PFSK-1 (cell line): ENCODE data around the gene SEMA4D.

Experiments used
- FOXP2 ChIP-seq: optimal IDR thresholded peaks from 2 replicates; pipeline ENCODE3; 2011; ENCODE audit warnings: borderline replicate concordance, control low read depth, inconsistent platforms; ENCODE audit not compliant: insufficient read depth; ENCODE audit errors: extremely low read length, extremely low read depth
- POLR2AphosphoS5 ChIP-seq: IDR thresholded peaks from 2 replicates; pipeline ENCODE4 v1.6.1; 2012; ENCODE audit warnings: low read depth, mild to moderate bottlenecking, control low read depth, low read length, moderate library complexity
- SIN3A ChIP-seq: IDR thresholded peaks from 2 replicates; pipeline ENCODE4 v1.6.1; 2012; ENCODE audit warnings: mild to moderate bottlenecking, low read length, moderate library complexity, borderline replicate concordance; ENCODE audit not compliant: insufficient read depth
- TAF1 ChIP-seq: IDR thresholded peaks from 2 replicates; pipeline ENCODE4 v1.6.1; 2012; ENCODE audit warnings: low read length, control low read depth, borderline replicate concordance; ENCODE audit not compliant: insufficient read depth
- TF ChIP-seq, protein P1 (sequence below), 2 experiments: IDR thresholded peaks; 2 replicates each; pipeline versions ENCODE4 v1.6.1 to v1.8.0; 2011 to 2012; ENCODE audit warnings: low read depth in 2 of 2, low read length in 2 of 2, control low read depth in 1 of 2, inconsistent platforms in 1 of 2, mild to moderate bottlenecking in 1 of 2, moderate library complexity in 1 of 2; ENCODE audit not compliant: insufficient read depth in 1 of 2

SEMA4D gene

DNA sequence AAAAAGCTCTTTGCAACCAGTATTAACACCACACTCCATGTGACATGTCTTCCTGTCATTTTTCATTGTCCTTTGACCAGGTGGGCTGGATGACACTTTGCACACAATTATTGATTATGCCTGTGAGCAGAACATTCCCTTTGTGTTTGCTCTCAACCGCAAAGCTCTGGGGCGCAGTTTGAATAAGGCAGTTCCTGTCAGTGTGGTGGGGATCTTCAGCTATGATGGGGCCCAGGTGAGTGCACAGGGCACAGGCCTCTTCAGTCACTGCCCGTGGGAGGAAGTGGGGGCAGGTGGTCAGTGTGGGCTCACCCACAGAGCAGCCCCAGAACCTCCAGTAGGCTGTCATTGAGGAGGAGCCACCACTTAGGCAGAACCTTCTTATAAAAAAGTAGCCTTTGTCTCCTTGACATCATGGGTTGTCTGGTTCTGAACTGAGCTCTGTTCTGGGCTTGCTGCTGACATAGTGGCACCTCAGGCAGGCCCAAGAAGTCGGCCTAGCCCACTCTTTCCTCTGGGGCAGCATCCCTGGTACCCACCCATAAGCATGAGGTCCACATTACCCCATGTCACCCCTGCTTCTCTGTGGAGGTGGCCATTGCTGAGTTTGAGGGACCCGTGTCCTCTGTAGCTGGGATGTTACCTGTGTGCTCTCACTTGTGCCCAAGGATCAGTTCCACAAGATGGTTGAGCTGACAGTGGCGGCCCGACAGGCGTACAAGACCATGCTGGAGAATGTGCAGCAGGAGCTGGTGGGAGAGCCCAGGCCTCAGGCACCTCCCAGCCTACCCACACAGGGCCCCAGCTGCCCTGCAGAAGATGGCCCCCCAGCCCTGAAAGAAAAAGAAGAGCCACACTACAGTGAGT is 140.3 kb downstream of the SEMA4D start:
- TF ChIP-seq, protein P1, sequence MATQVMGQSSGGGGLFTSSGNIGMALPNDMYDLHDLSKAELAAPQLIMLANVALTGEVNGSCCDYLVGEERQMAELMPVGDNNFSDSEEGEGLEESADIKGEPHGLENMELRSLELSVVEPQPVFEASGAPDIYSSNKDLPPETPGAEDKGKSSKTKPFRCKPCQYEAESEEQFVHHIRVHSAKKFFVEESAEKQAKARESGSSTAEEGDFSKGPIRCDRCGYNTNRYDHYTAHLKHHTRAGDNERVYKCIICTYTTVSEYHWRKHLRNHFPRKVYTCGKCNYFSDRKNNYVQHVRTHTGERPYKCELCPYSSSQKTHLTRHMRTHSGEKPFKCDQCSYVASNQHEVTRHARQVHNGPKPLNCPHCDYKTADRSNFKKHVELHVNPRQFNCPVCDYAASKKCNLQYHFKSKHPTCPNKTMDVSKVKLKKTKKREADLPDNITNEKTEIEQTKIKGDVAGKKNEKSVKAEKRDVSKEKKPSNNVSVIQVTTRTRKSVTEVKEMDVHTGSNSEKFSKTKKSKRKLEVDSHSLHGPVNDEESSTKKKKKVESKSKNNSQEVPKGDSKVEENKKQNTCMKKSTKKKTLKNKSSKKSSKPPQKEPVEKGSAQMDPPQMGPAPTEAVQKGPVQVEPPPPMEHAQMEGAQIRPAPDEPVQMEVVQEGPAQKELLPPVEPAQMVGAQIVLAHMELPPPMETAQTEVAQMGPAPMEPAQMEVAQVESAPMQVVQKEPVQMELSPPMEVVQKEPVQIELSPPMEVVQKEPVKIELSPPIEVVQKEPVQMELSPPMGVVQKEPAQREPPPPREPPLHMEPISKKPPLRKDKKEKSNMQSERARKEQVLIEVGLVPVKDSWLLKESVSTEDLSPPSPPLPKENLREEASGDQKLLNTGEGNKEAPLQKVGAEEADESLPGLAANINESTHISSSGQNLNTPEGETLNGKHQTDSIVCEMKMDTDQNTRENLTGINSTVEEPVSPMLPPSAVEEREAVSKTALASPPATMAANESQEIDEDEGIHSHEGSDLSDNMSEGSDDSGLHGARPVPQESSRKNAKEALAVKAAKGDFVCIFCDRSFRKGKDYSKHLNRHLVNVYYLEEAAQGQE (IDR thresholded peaks at IDR 0.05; ENCODE audit: insufficient read depth in 1 of 2, low read depth in 2 of 2, low read length in 2 of 2) = no peak

DNA sequence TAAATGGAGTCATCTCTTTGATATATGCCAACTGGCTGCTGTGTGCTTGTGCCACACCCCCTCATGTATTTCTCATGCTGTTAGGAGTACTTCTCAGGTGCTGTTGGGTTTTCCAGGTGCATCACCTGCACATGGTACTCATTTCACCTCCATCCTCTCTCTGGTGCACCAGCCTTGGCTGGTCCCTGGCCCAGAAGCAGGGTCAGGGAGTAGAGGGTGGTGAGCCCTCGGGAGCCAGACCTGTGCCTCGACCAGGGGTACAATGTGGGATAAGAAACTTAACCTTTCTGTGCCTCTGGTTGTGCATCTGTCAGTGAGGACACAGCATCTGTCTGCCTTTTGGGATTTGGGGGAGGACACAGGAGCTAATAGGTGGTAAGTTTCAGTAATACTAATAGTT is 141.1 kb downstream of the SEMA4D start:
- TF ChIP-seq TAF1 (no peak), POLR2AphosphoS5 (no peak), SIN3A (no peak), FOXP2 (no peak)
- TF ChIP-seq, protein P1 (IDR thresholded peaks at IDR 0.05; ENCODE audit: insufficient read depth in 1 of 2, low read depth in 2 of 2, low read length in 2 of 2) = no peak

DNA sequence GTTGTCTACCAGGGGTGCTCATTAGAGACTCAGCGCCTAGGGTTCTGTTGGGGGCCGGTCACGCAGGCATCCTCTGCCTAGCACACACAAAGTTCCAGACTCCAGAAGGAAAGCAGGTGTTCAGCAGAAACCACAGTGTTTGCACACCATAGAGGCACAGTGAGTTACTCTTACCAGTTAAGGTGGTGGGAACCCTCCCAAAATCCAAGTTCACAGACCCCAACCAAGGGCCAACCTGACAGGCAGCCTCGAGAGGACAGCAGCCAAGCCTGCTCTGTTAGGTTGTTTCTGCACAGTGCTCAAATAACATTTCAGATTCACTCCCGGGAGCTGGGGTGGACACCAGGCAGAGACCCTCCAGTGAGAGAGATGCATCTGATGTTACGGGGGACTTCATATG is 143.4 kb downstream of the SEMA4D start:
- TF ChIP-seq POLR2AphosphoS5 (no peak), TAF1 (no peak), FOXP2 (no peak), SIN3A (no peak)
- TF ChIP-seq, protein P1 (IDR thresholded peaks at IDR 0.05; ENCODE audit: insufficient read depth in 1 of 2, low read depth in 2 of 2, low read length in 2 of 2) = no peak

DNA sequence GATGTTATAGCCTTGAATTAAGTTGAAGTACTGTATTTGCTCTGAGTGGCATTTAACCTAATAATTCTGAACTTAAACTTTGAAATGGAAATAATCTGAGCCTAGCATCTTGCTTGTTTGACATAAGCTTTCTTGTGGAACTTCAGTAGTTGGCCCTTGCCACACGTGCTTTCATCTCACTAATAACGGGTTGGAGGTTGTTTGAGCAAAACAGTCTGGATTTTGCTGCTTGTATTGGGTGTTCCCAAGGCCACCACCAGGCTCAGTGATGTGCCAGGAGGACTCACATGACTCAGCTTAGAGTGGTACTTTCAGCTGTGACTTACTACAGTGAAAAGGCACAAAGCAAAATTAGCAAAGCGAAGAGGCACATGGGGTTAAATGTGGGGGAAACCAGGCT is 143.9 kb downstream of the SEMA4D start:
- TF ChIP-seq SIN3A (no peak), POLR2AphosphoS5 (no peak), TAF1 (no peak), FOXP2 (no peak)
- TF ChIP-seq, protein P1 (IDR thresholded peaks at IDR 0.05; ENCODE audit: insufficient read depth in 1 of 2, low read depth in 2 of 2, low read length in 2 of 2) = no peak
